Umbilical cord (tissue), 2 donors: Measurements from ENCODE around the gene CPVL. TPM values are rescaled to one million over a fixed set of nuclear protein-coding genes. Genes with fewer than 3 reads are reported as not detected.
A peak's percentile ranks its signal among the peaks of the same experiment; 100 is the strongest.

Experiments used
- DNase-seq: peaks from one replicate; pipeline ENCODE4 v3.0.0-alpha.2; 2015; ENCODE audit warnings: low spot score
- total RNA-seq: library from RNA; depleted of rRNA; stranded (reverse); fragments of >200 nt; gene quantifications from one replicate; pipeline ENCODE4 v1.2.3, GENCODE V29; 2014; ENCODE audit warnings: low replicate concordance; ENCODE audit not compliant: insufficient read depth

CPVL gene
- total RNA-seq, 1 donor from 2014 or later, result 13.2 TPM

DNA sequence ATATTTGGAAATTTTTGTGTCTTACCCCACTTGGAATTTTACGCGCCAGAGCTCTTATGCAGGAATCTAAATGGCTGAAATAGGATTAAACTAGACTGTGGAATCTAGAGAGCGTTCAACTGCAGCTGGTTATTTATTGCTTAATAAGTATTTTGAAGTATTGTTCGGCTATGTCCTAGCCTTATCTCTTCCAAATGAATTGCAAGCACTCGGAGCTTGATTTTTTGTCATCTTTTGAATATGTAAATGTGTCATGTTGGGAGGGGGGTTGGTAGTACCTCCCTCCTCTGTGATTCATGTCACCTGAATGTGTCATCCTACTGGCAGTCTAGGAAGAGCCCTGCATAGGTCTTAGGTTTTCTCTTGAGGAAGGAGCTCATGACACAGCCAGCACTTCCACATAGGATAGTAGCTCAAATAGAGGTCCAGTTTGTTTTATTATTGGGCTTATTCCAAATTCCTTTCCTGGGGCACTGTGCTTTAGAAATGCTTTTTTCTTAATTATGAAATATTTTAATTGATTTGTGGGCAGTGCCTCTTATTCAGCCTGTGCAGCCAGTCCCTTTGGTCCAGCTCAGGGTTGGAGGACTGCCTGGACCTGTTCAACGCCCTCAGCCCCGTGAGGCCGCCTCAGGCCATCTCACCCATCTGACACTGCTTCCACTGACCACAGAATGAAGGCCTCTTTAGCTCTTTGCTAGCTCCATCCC, 165.7 kb downstream of the CPVL start:
- peak; percentile 69 for DNase-seq

DNA sequence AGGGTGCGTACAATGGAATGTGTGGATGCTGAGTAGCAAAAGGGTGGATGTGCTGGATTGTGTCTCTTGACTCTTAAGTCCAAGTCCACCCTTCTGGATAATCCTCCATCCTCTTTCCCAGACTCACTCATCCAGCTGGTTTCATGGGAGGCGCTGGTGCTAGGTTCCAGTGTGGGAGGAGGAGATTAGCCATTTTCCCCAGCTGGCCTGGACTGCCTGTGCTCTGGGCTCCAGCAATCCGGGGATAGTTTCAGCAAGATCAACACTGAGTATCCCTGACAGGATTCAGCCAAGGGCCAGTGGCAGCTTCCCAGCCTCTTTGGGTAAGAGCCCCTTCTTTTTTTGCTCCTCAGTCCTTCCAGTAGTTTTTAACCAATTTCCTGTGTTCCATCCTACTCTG, 166.6 kb downstream of the CPVL start:
- peak; percentile 53 for DNase-seq

DNA sequence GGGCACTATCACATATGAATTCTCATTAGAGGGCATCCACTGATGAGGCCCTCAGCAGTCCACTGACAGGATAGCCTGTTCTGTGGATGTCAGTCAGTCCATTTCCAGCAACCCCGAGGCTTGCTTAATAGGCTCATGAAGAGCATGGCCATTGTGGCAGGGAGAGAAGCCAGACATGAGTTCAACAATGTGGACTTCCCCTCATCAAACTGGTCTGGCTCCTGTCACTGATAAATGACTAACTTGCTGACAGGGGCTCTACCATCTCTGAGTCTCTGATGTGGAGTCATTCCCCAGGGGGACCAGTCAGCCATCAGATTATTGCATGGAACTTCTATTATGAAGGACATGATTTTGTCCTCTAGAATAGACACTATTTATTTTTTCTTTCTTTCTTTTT, 168.5 kb downstream of the CPVL start:
- no peak for DNase-seq

DNA sequence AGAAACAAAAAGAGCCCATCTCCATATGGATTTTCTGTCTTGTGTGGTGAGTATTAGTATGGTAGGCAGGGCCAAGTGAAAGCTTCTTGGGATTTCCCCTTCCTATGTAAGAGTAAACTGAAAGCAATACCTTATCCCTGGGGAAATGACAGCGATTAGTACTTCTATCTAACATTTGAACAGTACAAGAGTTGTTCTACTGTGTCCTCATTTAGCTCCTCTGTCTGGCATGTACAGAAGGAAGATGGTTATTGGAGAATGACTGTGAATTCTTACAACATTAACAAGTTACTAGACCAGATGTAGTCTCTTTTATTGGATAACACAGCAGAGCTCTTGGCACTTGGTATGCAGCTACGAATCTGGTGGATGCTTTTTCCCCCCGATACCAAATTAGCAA, 170.3 kb downstream of the CPVL start:
- DNase-seq, result no peak

DNA sequence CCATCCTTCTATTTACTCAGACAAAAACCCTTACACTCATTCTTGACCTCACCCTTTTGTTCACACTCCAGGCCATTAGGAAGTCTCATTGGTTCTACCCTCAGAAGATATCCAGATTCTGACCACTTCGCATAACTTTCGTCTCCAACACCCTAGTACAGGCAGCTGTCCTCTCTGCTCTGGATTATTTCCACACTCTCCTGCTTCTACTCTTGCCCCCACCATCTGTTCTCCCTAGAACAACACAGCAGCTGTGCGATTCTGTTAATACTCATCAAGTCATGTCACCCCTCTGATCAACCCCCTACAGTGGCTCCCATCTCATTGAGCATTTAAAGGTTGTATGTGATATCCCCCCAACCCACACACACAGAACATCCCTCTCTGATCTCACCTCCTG, 172.7 kb downstream of the CPVL start:
- DNase-seq, result no peak

DNA sequence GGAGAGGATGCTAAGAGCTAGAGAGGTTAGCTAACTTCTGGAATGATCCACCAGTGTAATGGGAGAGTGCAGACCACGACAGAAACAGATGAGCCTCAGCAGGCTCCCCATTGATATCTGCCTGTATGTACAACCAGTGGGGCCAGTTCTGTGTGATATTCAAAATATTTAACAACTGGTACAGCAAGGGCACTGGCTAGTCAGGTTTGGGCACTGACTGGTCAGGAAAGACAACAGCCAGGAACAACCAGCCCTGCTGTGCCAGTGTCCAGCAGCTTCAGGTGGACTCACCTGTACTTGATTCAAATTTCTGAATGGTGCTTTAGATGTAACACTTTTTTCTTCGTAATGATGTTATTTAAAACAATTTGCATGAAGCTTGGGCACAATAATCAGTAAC, 182.3 kb downstream of the CPVL start:
- no peak for DNase-seq

DNA sequence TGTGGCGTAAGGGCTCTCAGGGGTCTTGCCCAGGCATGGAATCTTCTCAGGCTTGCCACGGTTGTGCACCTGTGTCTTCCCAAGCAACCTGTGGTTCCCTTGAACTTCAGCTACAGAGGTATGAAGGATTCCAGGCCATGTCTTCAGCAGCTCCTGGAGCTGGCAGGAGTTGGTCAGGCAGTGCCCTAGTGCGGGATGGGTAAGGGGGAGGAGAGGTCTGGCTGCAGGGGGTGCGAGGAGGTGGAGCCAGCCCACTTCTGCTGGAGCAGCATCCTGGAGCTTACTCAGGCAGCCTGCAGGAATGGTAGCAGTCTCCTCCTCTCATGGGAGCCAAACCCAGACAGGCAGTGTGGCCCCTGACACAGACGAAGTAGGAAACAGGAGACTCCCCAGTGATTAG, 184.4 kb downstream of the CPVL start:
- no peak for DNase-seq

DNA sequence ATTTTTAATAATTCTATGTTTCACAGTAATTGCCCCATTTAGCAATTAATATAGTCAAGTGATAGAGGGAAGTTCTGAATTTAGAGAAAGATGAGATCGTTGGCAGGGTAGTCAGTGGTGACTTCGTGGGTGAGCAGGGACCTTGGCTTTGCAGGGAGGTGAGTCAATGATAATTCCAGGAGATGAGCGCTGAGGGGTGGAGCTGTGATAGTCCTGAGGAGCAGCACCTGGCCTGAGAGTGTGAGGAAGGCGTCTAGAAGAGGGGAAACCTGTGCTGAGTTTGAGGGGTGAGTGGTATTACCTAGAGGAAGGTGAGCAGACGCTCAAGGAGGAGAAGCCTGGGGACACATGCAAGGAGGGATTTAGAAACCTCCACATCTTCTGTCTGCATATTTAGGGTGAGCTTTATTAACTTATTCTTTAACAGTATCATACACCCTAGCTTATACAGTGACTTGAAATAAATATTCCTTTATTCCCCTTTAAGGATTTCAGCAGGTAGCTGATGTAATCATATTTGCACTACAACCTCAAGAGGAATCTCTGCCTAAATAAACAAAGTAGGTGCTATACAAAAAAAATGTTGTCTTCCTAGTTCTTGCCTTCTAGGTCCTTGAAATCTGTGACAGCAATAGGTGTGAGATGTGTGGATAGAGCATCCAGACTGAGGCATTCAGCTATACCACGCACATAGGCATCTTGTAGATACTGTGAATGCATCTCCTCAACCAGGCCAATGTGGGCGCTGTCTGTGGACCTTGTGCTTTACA, 186.1 kb downstream of the CPVL start:
- DNase-seq, result no peak

DNA sequence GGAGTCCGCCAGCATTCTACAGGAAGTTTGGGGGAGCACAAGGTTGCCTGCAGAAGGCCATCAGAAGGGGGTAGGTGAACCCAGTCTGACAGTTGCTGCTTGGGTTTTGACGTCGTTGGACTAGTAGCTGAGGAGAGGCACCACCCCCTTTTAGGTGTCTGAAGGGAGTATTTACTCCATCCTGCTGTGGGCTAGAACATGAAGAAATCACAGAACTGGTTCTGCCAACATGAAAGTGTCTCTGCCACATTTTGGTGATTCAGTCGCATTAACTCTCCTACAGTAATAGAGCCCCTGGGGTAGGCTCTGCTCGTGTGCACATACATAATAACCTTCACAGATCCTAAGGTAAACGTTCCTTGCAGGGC, 187.4 kb downstream of the CPVL start:
- DNase-seq, result no peak

DNA sequence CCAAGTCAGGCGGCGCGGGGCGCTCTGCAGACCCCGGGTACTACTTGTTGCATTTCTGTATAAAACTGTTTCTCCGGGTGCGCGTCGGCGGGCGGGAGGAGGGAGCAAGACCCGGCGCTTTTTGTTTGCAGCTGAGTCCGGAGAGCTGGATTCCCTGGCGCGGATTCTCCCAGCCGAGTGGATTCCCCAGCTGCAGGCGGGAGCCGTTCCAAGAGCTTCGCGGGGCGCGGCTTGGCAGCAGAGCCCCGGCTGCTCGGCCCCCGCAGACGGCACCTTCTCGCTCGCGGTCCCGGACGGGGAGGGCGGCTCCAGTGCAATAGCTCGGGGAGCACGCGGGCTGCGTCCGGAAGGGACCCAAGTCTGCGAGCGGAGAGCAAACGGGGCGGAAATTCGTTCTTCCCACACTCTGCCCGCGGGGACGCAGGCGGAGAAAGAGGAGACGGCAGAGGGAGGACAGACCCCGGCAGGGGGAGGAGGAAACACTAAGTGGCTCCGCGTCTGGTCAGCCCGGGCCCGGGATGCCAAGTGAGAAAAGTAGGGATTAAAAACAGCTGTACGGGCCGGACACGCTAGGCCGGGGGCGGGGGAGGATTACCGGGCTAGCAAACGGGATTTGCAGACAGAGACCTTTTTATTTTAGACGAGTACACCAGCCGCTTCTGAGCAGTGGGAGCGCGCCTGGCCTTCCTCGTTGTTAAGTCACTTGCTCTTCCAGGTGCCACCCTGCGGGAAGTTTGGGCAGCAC, 187.9 kb downstream of the CPVL start, which contains the start of gene TRIL:
TSS of gene TRIL (minus strand) at position 96 of the 745 bp plus-strand sequence. CDS start 284 bp downstream, outside the sequence.
- peak; percentile 84 for DNase-seq

DNA sequence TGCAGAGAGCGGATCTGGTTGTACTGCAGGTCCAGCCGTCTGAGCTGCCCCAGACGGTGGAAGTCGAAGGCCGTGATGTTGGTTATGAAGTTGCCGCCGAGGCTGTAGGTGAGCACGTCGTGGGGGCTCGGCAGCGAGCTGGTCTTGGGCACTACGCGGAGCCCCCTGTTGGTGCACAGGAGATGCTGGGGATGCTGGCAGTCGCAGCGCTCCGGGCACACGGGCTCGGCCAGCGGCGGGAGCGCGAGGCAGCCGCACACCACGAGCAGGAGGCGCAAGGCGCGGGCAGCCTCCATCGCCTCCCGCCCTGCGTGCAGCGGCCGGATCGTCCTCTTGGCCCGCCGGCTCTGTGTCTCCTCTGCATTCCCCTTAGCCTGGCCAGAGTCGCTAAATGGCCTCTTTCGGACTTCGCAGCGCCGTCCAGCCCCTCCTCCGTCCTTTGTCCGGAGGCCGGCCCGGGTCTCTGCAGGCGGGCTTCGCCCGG, 188.5 kb downstream of the CPVL start:
- DNase-seq, result no peak

DNA sequence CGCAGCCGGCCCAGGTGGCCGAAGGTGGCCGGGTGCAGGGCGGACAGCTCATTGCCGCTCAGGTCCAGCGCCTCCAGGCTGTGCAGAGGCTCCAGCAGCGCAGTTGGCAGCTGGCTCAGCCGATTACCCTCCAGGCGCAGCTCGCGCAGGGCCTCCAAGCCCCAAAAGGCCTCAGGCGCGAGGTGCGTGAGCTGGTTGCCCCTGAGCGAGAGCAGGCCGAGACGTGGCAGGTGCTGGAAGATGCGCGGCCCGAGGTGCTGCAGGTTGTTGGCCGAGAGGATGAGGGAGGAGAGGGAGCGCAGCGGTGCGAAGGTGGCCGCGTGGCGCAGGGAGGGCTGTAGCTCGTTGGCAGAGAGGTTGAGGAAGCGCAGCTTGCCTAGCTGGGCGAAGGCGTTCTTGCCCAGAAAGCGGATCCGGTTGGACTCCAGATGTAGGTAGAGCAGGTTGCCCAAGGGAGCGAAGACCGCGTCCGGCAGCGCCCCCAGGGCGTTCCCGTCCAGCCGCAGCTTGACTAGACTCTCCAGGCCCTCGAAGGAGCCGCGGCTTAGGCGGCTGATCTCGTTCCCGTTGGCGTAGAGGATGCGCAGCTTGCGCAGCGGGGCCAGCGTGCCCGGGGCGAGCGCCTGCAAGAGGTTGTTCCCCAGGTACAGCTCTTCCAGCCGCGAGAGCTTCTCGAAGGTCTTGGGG, 189.1 kb downstream of the CPVL start:
- DNase-seq, result no peak

DNA sequence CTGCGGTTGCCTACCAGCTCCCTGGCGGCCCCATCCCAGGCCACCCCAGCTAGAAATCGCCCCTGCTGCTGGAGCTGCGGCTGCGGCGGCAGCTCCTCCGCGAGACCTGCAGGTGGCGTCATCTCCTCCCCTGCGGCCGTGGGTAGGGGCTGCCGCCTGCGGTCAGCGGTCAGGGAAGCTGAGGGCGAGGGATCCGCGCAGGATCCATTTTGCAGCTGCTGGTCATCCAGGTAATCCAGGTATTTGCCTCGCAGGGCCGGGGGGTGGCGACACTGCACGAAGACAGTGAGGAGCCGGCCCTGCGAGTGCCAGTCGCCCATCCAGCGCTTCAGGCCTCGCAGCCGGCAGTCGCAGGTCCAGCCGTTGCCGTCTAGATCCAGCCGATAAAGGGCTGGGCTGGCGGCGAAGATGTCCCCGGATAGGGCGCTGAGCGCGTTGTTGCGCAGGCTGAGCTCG, 189.7 kb downstream of the CPVL start:
- DNase-seq, result peak; percentile 36

DNA sequence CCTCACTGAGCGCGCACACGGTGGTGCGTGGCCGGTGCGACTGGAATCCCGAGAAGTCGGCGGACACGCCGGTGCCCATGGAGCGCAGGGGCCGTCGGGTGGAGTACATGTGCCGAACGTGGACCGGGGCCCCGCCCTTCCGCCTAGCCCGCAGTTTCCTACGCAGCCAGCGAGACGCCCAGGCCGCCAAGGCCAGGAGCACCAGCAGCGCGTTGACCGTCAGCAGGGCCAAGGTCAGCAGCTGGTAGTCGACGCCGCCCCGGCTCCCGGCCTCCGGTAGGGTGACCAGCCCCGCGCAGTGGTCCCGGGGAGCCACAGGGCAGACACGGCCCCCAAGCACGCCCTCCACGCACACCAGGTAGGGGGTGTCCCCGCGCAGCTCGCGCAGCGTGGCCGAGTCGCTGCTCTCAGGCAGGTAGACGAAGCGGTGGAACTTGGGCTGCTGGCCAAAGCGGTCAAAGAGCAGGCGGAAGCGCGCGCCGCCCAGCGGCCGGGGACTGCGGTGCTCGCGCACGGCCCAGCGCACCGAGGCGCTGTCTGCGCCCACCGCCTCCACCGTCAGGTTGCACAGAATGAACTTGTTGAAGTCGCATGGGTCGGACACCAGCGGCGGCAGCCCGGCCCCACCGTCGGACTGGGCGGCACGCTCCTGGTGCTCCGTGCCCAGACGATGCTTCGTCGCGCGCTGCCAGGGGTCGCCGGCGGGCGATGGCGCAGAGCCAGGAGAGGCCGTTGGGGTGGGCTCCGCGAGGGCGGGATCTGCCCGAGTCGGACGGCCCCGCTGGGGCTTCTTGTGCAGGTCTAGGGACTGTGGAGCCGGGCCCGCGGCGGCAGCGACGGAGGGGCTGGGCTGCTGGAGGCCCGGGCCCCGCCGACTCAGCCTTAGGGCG, 190.4 kb downstream of the CPVL start:
- DNase-seq, result peak; percentile 56

DNA sequence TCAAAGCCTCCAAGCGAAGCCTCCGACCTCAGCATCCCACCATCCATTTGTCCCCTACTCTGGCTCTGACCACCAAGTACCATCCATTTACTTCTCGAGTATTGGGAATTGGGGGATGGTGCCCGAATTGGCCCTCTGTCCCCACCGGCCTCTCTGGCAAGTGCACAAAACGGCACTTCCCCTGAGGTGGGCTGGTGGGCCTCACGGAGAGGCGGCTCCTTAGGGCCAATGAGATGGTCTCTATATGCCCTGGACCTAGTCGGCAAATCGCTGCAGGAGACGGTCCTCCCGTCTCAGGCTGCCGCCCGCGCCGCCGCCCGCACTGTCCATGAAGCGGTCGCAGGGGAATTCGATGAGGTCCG, 191.0 kb downstream of the CPVL start:
- DNase-seq, result no peak

DNA sequence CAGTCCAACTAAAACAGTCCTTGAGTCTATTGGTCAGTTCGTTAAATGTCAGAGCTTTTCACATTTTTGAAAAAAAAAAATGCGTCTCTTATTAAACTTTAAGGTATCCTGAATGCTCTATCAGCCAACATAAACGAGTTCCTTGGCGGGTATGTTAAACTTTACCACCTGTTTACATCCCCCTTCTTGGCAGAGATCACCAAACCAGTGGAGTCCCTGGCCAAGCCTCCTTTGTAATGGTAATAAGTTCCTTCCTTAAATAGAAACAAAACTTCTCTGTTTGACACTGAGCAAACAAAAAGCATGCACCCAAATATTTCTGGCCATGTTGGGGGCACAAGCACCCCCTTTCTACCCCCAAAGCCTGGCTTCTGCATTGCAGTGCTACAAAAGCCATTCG, 191.4 kb downstream of the CPVL start:
- no peak for DNase-seq

DNA sequence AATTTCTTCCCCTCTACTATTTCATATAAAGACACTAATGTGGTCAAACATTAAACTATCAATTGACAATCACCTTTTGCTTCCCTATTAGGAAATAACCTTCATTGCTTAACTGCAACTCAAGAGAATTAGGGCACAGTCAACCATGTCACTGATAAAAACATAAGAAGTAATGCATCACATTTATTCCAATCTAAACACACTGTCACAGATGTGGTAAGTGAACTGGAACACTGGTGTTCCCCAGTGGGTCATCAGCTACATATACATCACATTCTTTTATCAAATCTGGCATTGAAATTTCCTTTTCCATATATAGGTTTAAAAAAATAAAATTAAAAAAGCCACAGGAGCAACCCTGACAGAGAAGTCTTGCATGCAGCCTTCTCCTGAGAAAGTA, 191.9 kb downstream of the CPVL start:
- no peak for DNase-seq

DNA sequence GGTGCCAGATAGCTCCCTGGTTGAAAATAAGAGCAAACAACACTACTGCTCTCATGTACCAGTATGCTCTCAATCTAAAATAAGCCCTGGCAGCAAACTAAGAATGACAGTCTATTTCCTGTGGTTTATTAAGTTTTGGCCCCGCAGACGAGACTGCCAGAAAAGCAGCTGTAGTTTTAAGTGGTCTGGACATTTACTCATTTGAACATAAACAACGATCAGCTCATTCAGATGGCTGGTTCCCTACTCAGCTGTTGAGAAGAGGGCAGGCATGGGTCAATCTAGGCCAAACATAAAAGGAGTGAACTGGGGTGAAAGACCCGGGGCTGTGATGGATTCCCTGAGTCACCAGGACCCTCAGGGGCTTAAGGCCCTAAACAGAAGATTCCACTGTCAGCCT, 192.7 kb downstream of the CPVL start:
- peak; percentile 51 for DNase-seq
